Pancreas (tissue), 10 donors: ENCODE data around the gene UBASH3A. TPM values are rescaled to one million over a fixed set of nuclear protein-coding genes. Genes with fewer than 3 reads are reported as not detected.
A peak's percentile ranks its signal among the peaks of the same experiment; 100 is the strongest.
"Not testable (repeated sequence)": the region's sequence is repeated elsewhere in the genome, so short reads cannot be mapped to it uniquely, and the experiment has no call there.

Experiments used
- ATAC-seq, 4 donors: fragments of 200-7000 bp; cut with Tn5 transposase; one replicate each; pipeline versions ENCODE4 v1.8.0 to v1.9.1; 2020; ENCODE audit warnings: mild to moderate bottlenecking in 4 of 4, moderate library complexity in 4 of 4
- DNase-seq, 6 donors: peaks; one replicate each; pipeline ENCODE4 v3.0.0-alpha.2; 2020
- FAIRE-seq: peaks from 2 replicates; lab custom pipeline; 2012; peaks lifted over from hg19 to GRCh38; lab: Jason Lieb, UNC
- H3K27ac ChIP-seq, 4 donors: fragments of 200-600 bp; sonication (generic); 1 replicate in 3 of 4; 2 replicates in 1 of 4; pipeline versions ENCODE4 v1.5.0 to v1.8.0; 2020
- H3K27me3 ChIP-seq, 4 donors: fragments of 200-600 bp; one replicate each; pipeline ENCODE4 v1.8.0; 2021
- H3K36me3 ChIP-seq, 3 donors: fragments of 200-600 bp; sonication (generic) in 1 of 3; one replicate each; pipeline versions ENCODE4 v1.5.0 to v1.8.0; 2020 to 2021
- H3K4me1 ChIP-seq, 3 donors: fragments of 200-600 bp; one replicate each; pipeline ENCODE4 v1.8.0; 2021
- H3K4me3 ChIP-seq, 4 donors: fragments of 200-600 bp; sonication (generic) in 2 of 4; one replicate each; pipeline versions ENCODE4 v1.5.0 to v1.8.0; 2020 to 2021
- H3K9me3 ChIP-seq, 4 donors: fragments of 200-600 bp; one replicate each; pipeline ENCODE4 v1.8.0; 2021
- CTCF ChIP-seq, 4 donors: fragments of 200-600 bp; sonication (generic) in 3 of 4; IDR thresholded peaks; one replicate each; pipeline versions ENCODE4 v1.5.0 to v1.8.0; 2021; ENCODE audit warnings: antibody characterized with exemption in 4 of 4
- WGBS, 2 donors: extraction: QIAGEN DNeasy Blood & Tissue Kit; methylation state at CpG; one replicate each; pipeline ENCODE4 v1.1.7; 2013; 5-methylcytosine and 5-hydroxymethylcytosine counted together
- intact Hi-C, 3 donors: fragments of 100-400 bp; cut with DNase I; formaldehyde crosslinking; loops; one replicate each; pipeline versions ENCODE4 v1.11.1 to v1.14.2; 2022
- polyA plus RNA-seq, 2 donors: library from polyadenylated mRNA; stranded (reverse); fragments of 200-250 nt; gene quantifications; one replicate each; pipeline ENCODE4 v1.2.3, GENCODE V29; 2013
- total RNA-seq, 6 donors: library from RNA; stranded (reverse); fragmentation: NEBNext Ultra II Directional in 4 of 6; extraction: Animal tissue kit (Norgen Biotek cat#: 25700) in 4 of 6; gene quantifications; one replicate each; pipeline versions ENCODE4 v1.2.1 to v1.2.4, GENCODE V29; 2021 to 2023
- donor health status: healthy with polysubstance abuse.
- donor health status: DM: no; HTN: no; CAD: no; lungs with moderate emphysema.
- donor health status: DM: no; HTN: no; CAD: no.
- donor health status: control.
- donor health status: control.
- donor health status: Bipolar disorder and iron deficiency.
- donor health status: DM: yes; HTN: yes; CAD: no.
- donor health status: DM: no; HTN: no; CAD: no.
- donor health status: DM: no; HTN: no; CAD: no.
- donor health status: DM: yes; HTN: yes; CAD: no.

Gene UBASH3A
- total and polyA plus RNA-seq, 8 donors, result 0.15 to 0.40 (median 0.32) TPM; not detected in 1

- Histone ChIP-seq H3K36me3 (no peaks in the 10 kb centered on the region), H3K4me3 (no peak overlapping the region), H3K27ac (no peak overlapping the region), H3K27me3 (no peaks in the 10 kb centered on the region), H3K9me3 (no peaks in the 10 kb centered on the region), H3K4me1 (peaks cover 27 to 33% (median 28%) of the 10 kb centered on the region in 3 donors)
- no peak for FAIRE-seq
- ATAC-seq, result peak in 3 of 4 donors; percentile 43 to 57 (median 54)
- WGBS, 2 donors, result 30 to 40% methylated on average over 12 of the region's 12 CpGs
- intact Hi-C loops, result no loop called here
- no peak for TF ChIP-seq CTCF (IDR thresholded peaks at IDR 0.05)
- DNase-seq, result no peak
Observed at GRCh38 chr21:42467140-42467983, 63.7 kb downstream of the UBASH3A start.

GRCh38 chr21:42468491-42469131 is 64.9 kb downstream of the UBASH3A start:
- Histone ChIP-seq H3K36me3 (no peaks in the 10 kb centered on the region), H3K9me3 (no peaks in the 10 kb centered on the region), H3K4me1 (peaks cover 20 to 29% (median 21%) of the 10 kb centered on the region in 3 donors), H3K27ac (no peak overlapping the region), H3K27me3 (no peaks in the 10 kb centered on the region), H3K4me3 (no peak overlapping the region)
- 81 to 85% methylated on average over 6 of the region's 6 CpGs for WGBS, 2 donors
- intact Hi-C loops, result no loop called here
- no peak for TF ChIP-seq CTCF (IDR thresholded peaks at IDR 0.05)
- no peak for ATAC-seq
- FAIRE-seq, result no peak
- no peak for DNase-seq

- intact Hi-C loops, result no loop called here
- no peaks in the 10 kb centered on the region for H3K9me3 ChIP-seq
- no peaks in the 10 kb centered on the region for H3K36me3 ChIP-seq
- H3K4me1 ChIP-seq, result peaks cover 20 to 31% (median 21%) of the 10 kb centered on the region in 3 donors
- H3K4me3 ChIP-seq, result no peak overlapping the region
- no peak for FAIRE-seq
- ATAC-seq, result no peak
- no peak for DNase-seq
- TF ChIP-seq CTCF (IDR thresholded peaks at IDR 0.05), result no peak
- H3K27ac ChIP-seq, result no peak overlapping the region
- WGBS, 2 donors, result 85 to 87% methylated on average over 2 of the region's 2 CpGs
- H3K27me3 ChIP-seq, result no peaks in the 10 kb centered on the region
Observed at GRCh38 chr21:42469272-42469671, 65.6 kb downstream of the UBASH3A start.

- 93 to 94% methylated on average over 4 of the region's 4 CpGs for WGBS, 2 donors
- DNase-seq, H3K36me3 ChIP-seq, H3K9me3 ChIP-seq, ATAC-seq, intact Hi-C loops, FAIRE-seq, H3K27me3 ChIP-seq, H3K27ac ChIP-seq, H3K4me3 ChIP-seq: not testable (repeated sequence)
- peaks cover 17 to 27% (median 19%) of the 10 kb centered on the region in 3 donors for H3K4me1 ChIP-seq
Observed at GRCh38 chr21:42469726-42470125, 66.0 kb downstream of the UBASH3A start.

GRCh38 chr21:42471206-42471605 is 67.5 kb downstream of the UBASH3A start:
- Histone ChIP-seq H3K4me3 (no peak overlapping the region), H3K9me3 (no peaks in the 10 kb centered on the region), H3K36me3 (no peaks in the 10 kb centered on the region), H3K4me1 (peaks cover 6 to 16% (median 7%) of the 10 kb centered on the region in 3 donors), H3K27me3 (no peaks in the 10 kb centered on the region), H3K27ac (no peak overlapping the region)
- ATAC-seq (no peak), DNase-seq (no peak), FAIRE-seq (no peak)
- TF ChIP-seq CTCF (IDR thresholded peaks at IDR 0.05), result no peak
- intact Hi-C loops, result no loop called here
- 88 to 92% methylated on average over 9 of the region's 9 CpGs for WGBS, 2 donors
